MM.1S (cell line): ENCODE results near the gene RCCD1.

ENCODE experiments used
- DNase-seq: peaks from one replicate; pipeline ENCODE4 v3.0.0-alpha.2; 2015
- H2AFZ ChIP-seq: fragments of 300-600 bp; sonication (generic); 2 replicates; pipeline ENCODE4 v1.6.0; 2016; ENCODE audit warnings: antibody characterized with exemption, low read length
- H3F3A ChIP-seq: fragments of 300-600 bp; sonication (generic); 2 replicates; pipeline ENCODE4 v1.6.1; 2016; ENCODE audit warnings: mild to moderate bottlenecking, antibody characterized with exemption, low read length, moderate library complexity, mixed read lengths; ENCODE audit not compliant: insufficient read depth
- H3K27ac ChIP-seq: fragments of 300-600 bp; sonication (generic); 2 replicates; pipeline ENCODE4 v1.5.1; 2016; ENCODE audit warnings: mild to moderate bottlenecking, low read length
- H3K27me3 ChIP-seq: fragments of 300-600 bp; sonication (generic); replicated peaks from 2 replicates; pipeline ENCODE4 v1.6.0; 2016; ENCODE audit warnings: low read length; ENCODE audit not compliant: insufficient read depth
- H3K36me3 ChIP-seq: fragments of 300-600 bp; sonication (generic); replicated peaks from 2 replicates; pipeline ENCODE4 v1.6.1; 2016; ENCODE audit warnings: mild to moderate bottlenecking, low read length, mixed read lengths; ENCODE audit not compliant: insufficient read depth
- H3K4me1 ChIP-seq: fragments of 300-600 bp; sonication (generic); 2 replicates; pipeline ENCODE4 v1.6.1; 2016; ENCODE audit warnings: low read length, mixed read lengths
- H3K4me2 ChIP-seq: fragments of 300-600 bp; sonication (generic); 2 replicates; pipeline ENCODE4 v1.6.0; 2016; ENCODE audit warnings: low read depth, low read length
- H3K4me3 ChIP-seq: fragments of 300-600 bp; sonication (generic); 2 replicates; pipeline ENCODE4 v1.5.1; 2016; ENCODE audit warnings: low read length, mixed read lengths
- H3K79me2 ChIP-seq: fragments of 300-600 bp; sonication (generic); 2 replicates; pipeline ENCODE4 v1.6.1; 2016; ENCODE audit warnings: mixed run types, low read length, mixed read lengths
- H3K9ac ChIP-seq: fragments of 300-600 bp; sonication (generic); 2 replicates; pipeline ENCODE4 v1.6.1; 2016; ENCODE audit warnings: low read length, mixed read lengths
- H3K9me2 ChIP-seq: fragments of 300-600 bp; sonication (generic); replicated peaks from 2 replicates; pipeline ENCODE4 v1.6.1; 2016; ENCODE audit warnings: mild to moderate bottlenecking, low read length, mixed read lengths; ENCODE audit not compliant: insufficient read depth
- H3K9me3 ChIP-seq: fragments of 300-600 bp; sonication (generic); replicated peaks from 2 replicates; pipeline ENCODE4 v1.6.1; 2016; ENCODE audit warnings: mild to moderate bottlenecking, low read length, mixed read lengths; ENCODE audit not compliant: insufficient read depth
- H4K20me1 ChIP-seq: fragments of 300-600 bp; sonication (generic); 2 replicates; pipeline ENCODE4 v1.6.1; 2016; ENCODE audit warnings: mild to moderate bottlenecking, low read length, moderate library complexity, mixed read lengths; ENCODE audit not compliant: insufficient read depth
- CTCF ChIP-seq: fragments of 300-600 bp; sonication (generic); IDR thresholded peaks from 2 replicates; pipeline ENCODE4 v1.5.1; 2016; ENCODE audit warnings: antibody characterized with exemption, low read length, mixed read lengths
- EZH2 ChIP-seq: fragments of 300-600 bp; sonication (generic); optimal IDR thresholded peaks from 2 replicates; pipeline ENCODE3; 2017; ENCODE audit warnings: low read depth, mild to moderate bottlenecking, antibody characterized with exemption, low read length, mixed read lengths
- EZH2phosphoT487 ChIP-seq: fragments of 300-600 bp; sonication (generic); IDR thresholded peaks from 2 replicates; pipeline ENCODE4 v1.6.1; 2018; ENCODE audit warnings: antibody characterized with exemption, low read length

Gene RCCD1

GRCh38 chr15:90934256-90934948 lies 20.3 kb upstream of the RCCD1 start:
- no peaks in the 10 kb centered on the region for H4K20me1 ChIP-seq
- H3K9me2 ChIP-seq: no peaks in the 10 kb centered on the region
- peaks cover 36% of the 10 kb centered on the region for H3F3A ChIP-seq
- H3K9me3 ChIP-seq: no peaks in the 10 kb centered on the region
- H2AFZ ChIP-seq: peak overlapping the region; percentile 78
- peak overlapping the region; percentile 69 for H3K27ac ChIP-seq
- peak overlapping the region; percentile 76 for H3K4me2 ChIP-seq
- peaks cover 27% of the 10 kb centered on the region for H3K4me1 ChIP-seq
- TF ChIP-seq CTCF (peak; percentile 95), EZH2 (no peak), EZH2phosphoT487 (no peak)
- H3K36me3 ChIP-seq: no peaks in the 10 kb centered on the region
- peaks cover 26% of the 10 kb centered on the region for H3K79me2 ChIP-seq
- H3K9ac ChIP-seq: peak overlapping the region; percentile 58
- DNase-seq: peak; percentile 93
- H3K4me3 ChIP-seq: peak overlapping the region; percentile 96
- no peaks in the 10 kb centered on the region for H3K27me3 ChIP-seq

- H3K79me2 ChIP-seq: peaks cover 29% of the 10 kb centered on the region
- peak within 1 kb of the TSS; percentile 87 for H3K9ac ChIP-seq
- H4K20me1 ChIP-seq: no peaks in the 10 kb centered on the region
- H3K4me2 ChIP-seq: peak within 1 kb of the TSS; percentile 96
- DNase-seq: peak; percentile 97
- H3K4me1 ChIP-seq: peaks cover 27% of the 10 kb centered on the region
- H3K27me3 ChIP-seq: no peaks in the 10 kb centered on the region
- H3K27ac ChIP-seq: peak within 1 kb of the TSS; percentile 69
- TF ChIP-seq EZH2phosphoT487 (no peak), CTCF (no peak), EZH2 (no peak)
- peaks cover 28% of the 10 kb centered on the region for H3F3A ChIP-seq
- no peaks in the 10 kb centered on the region for H3K36me3 ChIP-seq
- H3K4me3 ChIP-seq: peak within 1 kb of the TSS; percentile 96
- no peaks in the 10 kb centered on the region for H3K9me2 ChIP-seq
- H3K9me3 ChIP-seq: no peaks in the 10 kb centered on the region
- peak within 1 kb of the TSS; percentile 78 for H2AFZ ChIP-seq
These were observed 19.5 kb upstream of the RCCD1 start, which contains the start of gene UNC45A for GRCh38 chr15:90934949-90935751. TSS of gene UNC45A (plus strand) at chr15:90935285. CDS start at chr15:90935325, 40 bp downstream.

- H3K9me3 ChIP-seq: no peaks in the 10 kb centered on the region
- no peak overlapping the region for H3K4me3 ChIP-seq
- no peak overlapping the region for H3K9ac ChIP-seq
- no peaks in the 10 kb centered on the region for H3K27me3 ChIP-seq
- TF ChIP-seq CTCF (no peak), EZH2 (no peak), EZH2phosphoT487 (no peak)
- no peak overlapping the region for H2AFZ ChIP-seq
- no peaks in the 10 kb centered on the region for H3K9me2 ChIP-seq
- peaks cover 13% of the 10 kb centered on the region for H3F3A ChIP-seq
- no peaks in the 10 kb centered on the region for H3K36me3 ChIP-seq
- H3K27ac ChIP-seq: no peak overlapping the region
- no peak for DNase-seq
- H3K4me1 ChIP-seq: peaks cover 22% of the 10 kb centered on the region
- no peaks in the 10 kb centered on the region for H4K20me1 ChIP-seq
- peaks cover 23% of the 10 kb centered on the region for H3K79me2 ChIP-seq
- 0 out of 2 replicates have a peak overlapping the region, but pooled peaks have one; percentile 96 for H3K4me2 ChIP-seq
These were observed 17.9 kb upstream of the RCCD1 start for GRCh38 chr15:90936823-90937222.
